ENCODE data around the gene WDCP.

WDCP gene

GRCh38 chr2:23993736-23994269, 53.4 kb downstream of the WDCP start:
- no peak for DNase-seq (ENCODE audit: low read depth in 2 of 2)

GRCh38 chr2:23992931-23993330, 54.3 kb downstream of the WDCP start:
- no peak for DNase-seq (ENCODE audit: low read depth in 2 of 2)

DNA sequence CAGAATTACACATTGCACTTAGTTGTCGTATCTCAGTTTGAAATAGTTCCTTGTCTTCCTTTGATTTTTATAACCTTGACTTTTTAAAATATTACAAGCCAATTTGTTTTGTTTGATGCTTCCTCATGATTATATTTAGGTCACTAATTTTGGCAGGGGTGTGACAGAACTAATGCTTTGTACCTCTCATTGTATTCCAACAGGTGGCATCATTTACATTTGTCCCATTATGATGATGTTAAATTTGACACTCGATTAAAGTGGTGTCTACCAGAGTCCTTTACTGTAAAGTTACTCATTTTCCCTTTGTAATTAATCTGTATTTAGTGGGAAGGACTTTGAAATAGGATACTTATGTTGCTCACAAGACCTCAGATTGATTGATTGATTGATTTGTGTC, 58.8 kb downstream of the WDCP start:
- no peak for DNase-seq (ENCODE audit: low read depth in 2 of 2)
